ENCODE data around the gene ITGAL. TPM values are rescaled to one million over a fixed set of nuclear protein-coding genes. Genes with fewer than 3 reads are reported as not detected.

The ITGAL gene
- total and polyA plus RNA-seq, 2 of the 13 experiments (the other 11 are each of a cell fraction or from before 2014, with no cell fraction given) = 0.86 to 1.2 TPM

DNA sequence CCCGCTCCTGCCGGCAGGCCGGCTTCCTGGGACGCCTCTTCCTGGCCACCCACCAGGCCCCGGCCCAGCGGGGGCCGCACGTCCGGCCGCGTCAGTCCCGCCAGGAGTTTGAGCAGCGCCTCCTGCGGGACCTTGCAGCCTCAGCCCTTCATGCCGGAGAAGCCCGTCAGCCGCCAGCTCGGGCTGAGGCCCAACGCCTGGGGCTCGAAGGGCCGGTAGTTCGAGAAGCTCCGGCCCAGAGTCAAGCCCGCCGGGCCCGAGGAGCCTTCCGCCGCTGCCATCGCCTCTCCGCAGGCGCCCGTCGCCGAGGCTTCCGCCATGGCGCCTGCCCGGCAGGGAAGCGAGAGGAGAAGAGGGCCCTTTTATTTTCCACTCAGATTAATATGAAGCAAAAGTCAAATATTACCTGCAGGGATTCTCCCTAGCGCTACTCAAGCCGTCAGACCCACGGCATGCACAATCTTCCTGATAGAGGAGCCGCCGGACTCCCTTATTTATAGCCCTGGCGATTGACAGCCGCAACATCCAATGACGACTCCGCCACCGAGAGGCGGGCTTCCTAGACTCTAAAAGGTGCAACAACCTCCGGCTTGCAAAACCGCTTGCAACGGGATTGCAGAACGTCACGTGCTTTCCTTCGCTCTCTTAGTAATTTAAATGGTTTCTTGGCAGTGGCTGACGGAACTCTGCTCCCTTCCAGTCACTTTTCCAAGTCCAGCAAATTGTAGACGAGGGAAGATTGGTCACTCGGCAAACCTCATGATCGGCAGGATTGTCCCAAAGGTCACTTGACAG is 26.9 kb upstream of the ITGAL start, which contains the start of gene SEPHS2 (continued):
- TF ChIP-seq REST (IDR thresholded peaks at IDR 0.05; ENCODE audit: borderline replicate concordance in 1 of 2, low read depth in 1 of 2, low read length in 2 of 2) (peak in 1 of 2 experiments; percentile 20; a peak in 1 of 4 replicates), ZMAT5 (CRISPR knock-in tag; IDR thresholded peaks at IDR 0.05; ENCODE audit: borderline replicate concordance, low read depth) (no peak), ZNF639 (CRISPR knock-in tag; conservative IDR thresholded peaks at IDR 0.05) (0 out of 2 replicates have a peak, but pooled peaks have one; percentile 24), CHCHD3 (CRISPR knock-in tag; IDR thresholded peaks at IDR 0.05) (0 out of 2 replicates have a peak, but pooled peaks have one; percentile 2), RNF219 (CRISPR knock-in tag; IDR thresholded peaks at IDR 0.05) (no peak), ZNF879 (CRISPR knock-in tag; IDR thresholded peaks at IDR 0.05) (no peak), ZNF121 (CRISPR knock-in tag; IDR thresholded peaks at IDR 0.05) (no peak), PATZ1 (CRISPR knock-in tag; IDR thresholded peaks at IDR 0.05) (no peak), ZNF224 (CRISPR knock-in tag; IDR thresholded peaks at IDR 0.05) (peak; percentile 85; the same call in 1 of the 2 replicates), ZBTB21 (CRISPR knock-in tag; IDR thresholded peaks at IDR 0.05) (peak; percentile 2; the same call in 1 of the 2 replicates), JARID2 (CRISPR knock-in tag; IDR thresholded peaks at IDR 0.05; ENCODE audit: insufficient replicate concordance) (no peak)
- TF ChIP-seq, protein P1, sequence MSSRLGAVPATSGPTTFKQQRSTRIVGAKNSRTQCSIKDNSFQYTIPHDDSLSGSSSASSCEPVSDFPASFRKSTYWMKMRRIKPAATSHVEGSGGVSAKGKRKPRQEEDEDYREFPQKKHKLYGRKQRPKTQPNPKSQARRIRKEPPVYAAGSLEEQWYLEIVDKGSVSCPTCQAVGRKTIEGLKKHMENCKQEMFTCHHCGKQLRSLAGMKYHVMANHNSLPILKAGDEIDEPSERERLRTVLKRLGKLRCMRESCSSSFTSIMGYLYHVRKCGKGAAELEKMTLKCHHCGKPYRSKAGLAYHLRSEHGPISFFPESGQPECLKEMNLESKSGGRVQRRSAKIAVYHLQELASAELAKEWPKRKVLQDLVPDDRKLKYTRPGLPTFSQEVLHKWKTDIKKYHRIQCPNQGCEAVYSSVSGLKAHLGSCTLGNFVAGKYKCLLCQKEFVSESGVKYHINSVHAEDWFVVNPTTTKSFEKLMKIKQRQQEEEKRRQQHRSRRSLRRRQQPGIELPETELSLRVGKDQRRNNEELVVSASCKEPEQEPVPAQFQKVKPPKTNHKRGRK (CRISPR knock-in tag; IDR thresholded peaks at IDR 0.05) = no peak
- TF ChIP-seq, protein P2, sequence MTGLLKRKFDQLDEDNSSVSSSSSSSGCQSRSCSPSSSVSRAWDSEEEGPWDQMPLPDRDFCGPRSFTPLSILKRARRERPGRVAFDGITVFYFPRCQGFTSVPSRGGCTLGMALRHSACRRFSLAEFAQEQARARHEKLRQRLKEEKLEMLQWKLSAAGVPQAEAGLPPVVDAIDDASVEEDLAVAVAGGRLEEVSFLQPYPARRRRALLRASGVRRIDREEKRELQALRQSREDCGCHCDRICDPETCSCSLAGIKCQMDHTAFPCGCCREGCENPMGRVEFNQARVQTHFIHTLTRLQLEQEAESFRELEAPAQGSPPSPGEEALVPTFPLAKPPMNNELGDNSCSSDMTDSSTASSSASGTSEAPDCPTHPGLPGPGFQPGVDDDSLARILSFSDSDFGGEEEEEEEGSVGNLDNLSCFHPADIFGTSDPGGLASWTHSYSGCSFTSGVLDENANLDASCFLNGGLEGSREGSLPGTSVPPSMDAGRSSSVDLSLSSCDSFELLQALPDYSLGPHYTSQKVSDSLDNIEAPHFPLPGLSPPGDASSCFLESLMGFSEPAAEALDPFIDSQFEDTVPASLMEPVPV (CRISPR knock-in tag; IDR thresholded peaks at IDR 0.05) = 0 out of 2 replicates have a peak, but pooled peaks have one; percentile 49
